Embryonic facial prominence (tissue), 1 donor: ENCODE results near the gene USP17L5.
"Not testable (repeated sequence)": the region's sequence is repeated elsewhere in the genome, so short reads cannot be mapped to it uniquely, and the experiment has no call there.

Experiments
- DNase-seq: peaks from one replicate; pipeline ENCODE4 v3.0.0-alpha.2; 2016; ENCODE audit errors: extremely low spot score

Gene USP17L5, protein sequence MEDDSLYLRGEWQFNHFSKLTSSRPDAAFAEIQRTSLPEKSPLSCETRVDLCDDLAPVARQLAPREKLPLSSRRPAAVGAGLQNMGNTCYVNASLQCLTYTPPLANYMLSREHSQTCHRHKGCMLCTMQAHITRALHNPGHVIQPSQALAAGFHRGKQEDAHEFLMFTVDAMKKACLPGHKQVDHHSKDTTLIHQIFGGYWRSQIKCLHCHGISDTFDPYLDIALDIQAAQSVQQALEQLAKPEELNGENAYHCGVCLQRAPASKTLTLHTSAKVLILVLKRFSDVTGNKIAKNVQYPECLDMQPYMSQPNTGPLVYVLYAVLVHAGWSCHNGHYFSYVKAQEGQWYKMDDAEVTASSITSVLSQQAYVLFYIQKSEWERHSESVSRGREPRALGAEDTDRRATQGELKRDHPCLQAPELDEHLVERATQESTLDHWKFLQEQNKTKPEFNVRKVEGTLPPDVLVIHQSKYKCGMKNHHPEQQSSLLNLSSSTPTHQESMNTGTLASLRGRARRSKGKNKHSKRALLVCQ

DNA sequence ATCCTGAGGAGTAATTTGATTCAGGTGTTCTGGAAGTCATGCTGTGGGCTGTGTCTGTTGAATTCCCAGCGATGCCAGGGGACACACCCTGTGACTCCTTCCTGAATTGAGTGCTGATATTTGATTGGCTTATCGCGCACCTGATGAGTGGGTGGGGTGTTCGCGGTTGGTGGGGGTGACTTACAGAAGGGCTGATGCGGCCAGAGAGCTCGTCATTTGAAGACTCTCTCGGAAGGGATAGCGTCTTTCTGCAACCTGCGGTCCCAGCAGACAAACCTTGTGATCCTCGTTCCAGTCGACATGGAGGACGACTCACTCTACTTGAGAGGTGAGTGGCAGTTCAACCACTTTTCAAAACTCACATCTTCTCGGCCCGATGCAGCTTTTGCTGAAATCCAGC lies at the start of gene USP17L5:
Gene USP17L5 (plus strand): TSS at position 301 of the 400 bp plus-strand sequence. CDS start 0 bp downstream, at position 301.
- DNase-seq = not testable (repeated sequence)

DNA sequence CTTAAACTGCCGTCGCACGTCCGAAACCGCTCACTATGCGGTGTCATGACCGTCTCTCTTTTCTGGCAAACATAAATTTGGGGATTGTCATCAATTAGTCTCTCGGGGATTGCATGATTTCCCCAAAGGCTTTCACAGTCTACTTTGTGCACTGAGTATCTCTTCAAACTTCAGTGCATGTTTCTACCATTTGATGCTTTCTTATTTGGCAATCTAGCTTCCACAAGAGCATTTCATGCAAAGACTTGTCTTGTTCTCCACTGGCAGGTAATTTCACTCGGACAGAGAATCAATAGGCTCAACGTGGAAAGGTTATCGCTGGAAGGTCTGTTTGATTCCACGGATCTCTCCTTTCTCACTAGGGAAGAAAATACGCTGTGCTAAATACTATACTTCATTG lies 15.0 kb upstream of the USP17L5 start:
- not testable (repeated sequence) for DNase-seq

DNA sequence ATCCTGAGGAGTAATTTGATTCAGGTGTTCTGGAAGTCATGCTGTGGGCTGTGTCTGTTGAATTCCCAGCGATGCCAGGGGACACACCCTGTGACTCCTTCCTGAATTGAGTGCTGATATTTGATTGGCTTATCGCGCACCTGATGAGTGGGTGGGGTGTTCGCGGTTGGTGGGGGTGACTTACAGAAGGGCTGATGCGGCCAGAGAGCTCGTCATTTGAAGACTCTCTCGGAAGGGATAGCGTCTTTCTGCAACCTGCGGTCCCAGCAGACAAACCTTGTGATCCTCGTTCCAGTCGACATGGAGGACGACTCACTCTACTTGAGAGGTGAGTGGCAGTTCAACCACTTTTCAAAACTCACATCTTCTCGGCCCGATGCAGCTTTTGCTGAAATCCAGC lies 14.3 kb upstream of the USP17L5 start, which contains the start of gene USP17L24:
Gene USP17L24 (plus strand): TSS at position 301 of the 400 bp plus-strand sequence. CDS start 0 bp downstream, at position 301.
- DNase-seq = not testable (repeated sequence)

DNA sequence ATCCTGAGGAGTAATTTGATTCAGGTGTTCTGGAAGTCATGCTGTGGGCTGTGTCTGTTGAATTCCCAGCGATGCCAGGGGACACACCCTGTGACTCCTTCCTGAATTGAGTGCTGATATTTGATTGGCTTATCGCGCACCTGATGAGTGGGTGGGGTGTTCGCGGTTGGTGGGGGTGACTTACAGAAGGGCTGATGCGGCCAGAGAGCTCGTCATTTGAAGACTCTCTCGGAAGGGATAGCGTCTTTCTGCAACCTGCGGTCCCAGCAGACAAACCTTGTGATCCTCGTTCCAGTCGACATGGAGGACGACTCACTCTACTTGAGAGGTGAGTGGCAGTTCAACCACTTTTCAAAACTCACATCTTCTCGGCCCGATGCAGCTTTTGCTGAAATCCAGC lies 9.6 kb upstream of the USP17L5 start, which contains the start of gene USP17L25:
Gene USP17L25 (plus strand): TSS at position 301 of the 400 bp plus-strand sequence. CDS start 0 bp downstream, at position 301.
- not testable (repeated sequence) for DNase-seq

DNA sequence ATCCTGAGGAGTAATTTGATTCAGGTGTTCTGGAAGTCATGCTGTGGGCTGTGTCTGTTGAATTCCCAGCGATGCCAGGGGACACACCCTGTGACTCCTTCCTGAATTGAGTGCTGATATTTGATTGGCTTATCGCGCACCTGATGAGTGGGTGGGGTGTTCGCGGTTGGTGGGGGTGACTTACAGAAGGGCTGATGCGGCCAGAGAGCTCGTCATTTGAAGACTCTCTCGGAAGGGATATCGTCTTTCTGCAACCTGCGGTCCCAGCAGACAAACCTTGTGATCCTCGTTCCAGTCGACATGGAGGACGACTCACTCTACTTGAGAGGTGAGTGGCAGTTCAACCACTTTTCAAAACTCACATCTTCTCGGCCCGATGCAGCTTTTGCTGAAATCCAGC lies 4.8 kb upstream of the USP17L5 start, which contains the start of gene USP17L26:
Gene USP17L26 (plus strand): TSS at position 301 of the 400 bp plus-strand sequence. CDS start 0 bp downstream, at position 301.
- DNase-seq = not testable (repeated sequence)

GRCh38 chr4:9343848-9344247 lies 4.6 kb downstream of the USP17L5 start, which contains the start of gene USP17L27:
USP17L27 (plus strand) TSS chr4:9344148; CDS start chr4:9344148, 0 bp downstream.
- not testable (repeated sequence) for DNase-seq

DNA sequence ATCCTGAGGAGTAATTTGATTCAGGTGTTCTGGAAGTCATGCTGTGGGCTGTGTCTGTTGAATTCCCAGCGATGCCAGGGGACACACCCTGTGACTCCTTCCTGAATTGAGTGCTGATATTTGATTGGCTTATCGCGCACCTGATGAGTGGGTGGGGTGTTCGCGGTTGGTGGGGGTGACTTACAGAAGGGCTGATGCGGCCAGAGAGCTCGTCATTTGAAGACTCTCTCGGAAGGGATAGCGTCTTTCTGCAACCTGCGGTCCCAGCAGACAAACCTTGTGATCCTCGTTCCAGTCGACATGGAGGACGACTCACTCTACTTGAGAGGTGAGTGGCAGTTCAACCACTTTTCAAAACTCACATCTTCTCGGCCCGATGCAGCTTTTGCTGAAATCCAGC lies 9.4 kb downstream of the USP17L5 start, which contains the start of gene USP17L28:
Gene USP17L28 (plus strand): TSS at position 301 of the 400 bp plus-strand sequence. CDS start 0 bp downstream, at position 301.
- not testable (repeated sequence) for DNase-seq

DNA sequence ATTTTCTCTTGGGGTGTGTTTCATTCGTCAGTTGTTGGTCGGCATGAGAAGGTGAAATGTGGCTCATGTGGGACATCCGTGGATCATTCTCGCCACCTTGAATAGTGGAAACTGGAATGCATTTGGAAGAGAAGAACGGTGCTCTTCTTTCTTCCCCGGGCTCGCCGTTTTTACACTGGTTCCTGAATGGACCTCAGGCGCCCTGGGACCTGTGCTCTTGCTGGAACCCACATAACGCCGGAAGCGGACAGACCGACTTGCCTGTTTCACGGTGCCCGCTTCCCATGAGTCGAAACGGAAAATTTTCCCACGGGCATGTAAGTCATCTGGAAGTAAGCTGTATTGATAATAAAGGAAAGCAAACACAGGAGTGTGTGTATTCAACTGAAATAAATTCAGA lies 11.7 kb downstream of the USP17L5 start:
- not testable (repeated sequence) for DNase-seq

DNA sequence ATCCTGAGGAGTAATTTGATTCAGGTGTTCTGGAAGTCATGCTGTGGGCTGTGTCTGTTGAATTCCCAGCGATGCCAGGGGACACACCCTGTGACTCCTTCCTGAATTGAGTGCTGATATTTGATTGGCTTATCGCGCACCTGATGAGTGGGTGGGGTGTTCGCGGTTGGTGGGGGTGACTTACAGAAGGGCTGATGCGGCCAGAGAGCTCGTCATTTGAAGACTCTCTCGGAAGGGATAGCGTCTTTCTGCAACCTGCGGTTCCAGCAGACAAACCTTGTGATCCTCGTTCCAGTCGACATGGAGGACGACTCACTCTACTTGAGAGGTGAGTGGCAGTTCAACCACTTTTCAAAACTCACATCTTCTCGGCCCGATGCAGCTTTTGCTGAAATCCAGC lies 14.1 kb downstream of the USP17L5 start, which contains the start of gene USP17L29:
Gene USP17L29 (plus strand): TSS at position 301 of the 400 bp plus-strand sequence. CDS start 0 bp downstream, at position 301.
- not testable (repeated sequence) for DNase-seq

GRCh38 chr4:9362829-9363228 lies 23.6 kb downstream of the USP17L5 start, which contains the start of gene USP17L30:
USP17L30 (plus strand) TSS chr4:9363129; CDS start chr4:9363129, 0 bp downstream.
- not testable (repeated sequence) for DNase-seq

DNA sequence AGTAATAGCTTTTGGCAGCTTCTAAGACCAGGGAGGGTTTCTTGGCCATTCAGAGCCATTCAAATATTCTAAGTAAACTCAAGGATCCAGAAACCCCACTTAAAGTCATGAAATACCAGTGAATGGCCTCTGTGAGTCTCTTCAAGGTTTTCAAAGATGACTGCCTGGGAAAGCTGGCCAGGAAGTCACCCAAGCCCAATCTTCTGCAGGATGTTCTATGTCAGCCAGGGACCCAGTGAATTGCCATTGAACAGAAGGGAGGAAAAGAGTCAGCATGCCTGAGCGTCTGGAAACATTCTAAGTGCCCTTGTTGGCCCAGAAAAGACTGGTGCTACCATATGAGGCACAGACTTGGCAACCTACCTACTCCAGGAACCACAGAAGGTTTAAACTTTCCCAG lies 40.7 kb downstream of the USP17L5 start:
- not testable (repeated sequence) for DNase-seq

- DNase-seq = not testable (repeated sequence)
These were observed 41.9 kb downstream of the USP17L5 start for GRCh38 chr4:9381012-9381534.

GRCh38 chr4:9384126-9384525 lies 44.9 kb downstream of the USP17L5 start:
- no peak for DNase-seq

GRCh38 chr4:9389001-9389400 lies 49.8 kb downstream of the USP17L5 start:
- DNase-seq = not testable (repeated sequence)
